PC-3 (cell line): Measurements from ENCODE around the gene GPC6.

ENCODE experiments used
- EZH2 ChIP-seq: fragments of 300-600 bp; sonication (generic); IDR thresholded peaks from one replicate; pipeline ENCODE4 v1.6.1; 2017; ENCODE audit warnings: antibody characterized with exemption, mild to moderate bottlenecking, low read length; ENCODE audit not compliant: unreplicated experiment
- EZH2phosphoT487 ChIP-seq: fragments of 300-600 bp; sonication (generic); IDR thresholded peaks from 2 replicates; pipeline ENCODE4 v1.6.1; 2018; ENCODE audit warnings: mild to moderate bottlenecking, antibody characterized with exemption, low read length, borderline replicate concordance
- TF ChIP-seq, protein P1 (sequence below): fragments of 300-600 bp; sonication (generic); conservative IDR thresholded peaks from 2 replicates; pipeline ENCODE4 v1.5.1; 2017; ENCODE audit warnings: antibody characterized with exemption, low read depth, mild to moderate bottlenecking, low read length

- TF ChIP-seq, protein P1, sequence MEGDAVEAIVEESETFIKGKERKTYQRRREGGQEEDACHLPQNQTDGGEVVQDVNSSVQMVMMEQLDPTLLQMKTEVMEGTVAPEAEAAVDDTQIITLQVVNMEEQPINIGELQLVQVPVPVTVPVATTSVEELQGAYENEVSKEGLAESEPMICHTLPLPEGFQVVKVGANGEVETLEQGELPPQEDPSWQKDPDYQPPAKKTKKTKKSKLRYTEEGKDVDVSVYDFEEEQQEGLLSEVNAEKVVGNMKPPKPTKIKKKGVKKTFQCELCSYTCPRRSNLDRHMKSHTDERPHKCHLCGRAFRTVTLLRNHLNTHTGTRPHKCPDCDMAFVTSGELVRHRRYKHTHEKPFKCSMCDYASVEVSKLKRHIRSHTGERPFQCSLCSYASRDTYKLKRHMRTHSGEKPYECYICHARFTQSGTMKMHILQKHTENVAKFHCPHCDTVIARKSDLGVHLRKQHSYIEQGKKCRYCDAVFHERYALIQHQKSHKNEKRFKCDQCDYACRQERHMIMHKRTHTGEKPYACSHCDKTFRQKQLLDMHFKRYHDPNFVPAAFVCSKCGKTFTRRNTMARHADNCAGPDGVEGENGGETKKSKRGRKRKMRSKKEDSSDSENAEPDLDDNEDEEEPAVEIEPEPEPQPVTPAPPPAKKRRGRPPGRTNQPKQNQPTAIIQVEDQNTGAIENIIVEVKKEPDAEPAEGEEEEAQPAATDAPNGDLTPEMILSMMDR: no peak
- no peak for TF ChIP-seq EZH2phosphoT487
- TF ChIP-seq EZH2: no peak
Observed at GRCh38 chr13:93472296-93472695, 245.7 kb downstream of the GPC6 start.
